MM.1S (cell line): ENCODE measurements around the gene PLXNB1.

Source experiments
- DNase-seq: peaks from one replicate; pipeline ENCODE4 v3.0.0-alpha.2; 2015
- H2AFZ ChIP-seq: fragments of 300-600 bp; sonication (generic); 2 replicates; pipeline ENCODE4 v1.6.0; 2016; ENCODE audit warnings: antibody characterized with exemption, low read length
- H3F3A ChIP-seq: fragments of 300-600 bp; sonication (generic); 2 replicates; pipeline ENCODE4 v1.6.1; 2016; ENCODE audit warnings: mild to moderate bottlenecking, antibody characterized with exemption, low read length, moderate library complexity, mixed read lengths; ENCODE audit not compliant: insufficient read depth
- H3K27ac ChIP-seq: fragments of 300-600 bp; sonication (generic); 2 replicates; pipeline ENCODE4 v1.5.1; 2016; ENCODE audit warnings: mild to moderate bottlenecking, low read length
- H3K27me3 ChIP-seq: fragments of 300-600 bp; sonication (generic); replicated peaks from 2 replicates; pipeline ENCODE4 v1.6.0; 2016; ENCODE audit warnings: low read length; ENCODE audit not compliant: insufficient read depth
- H3K36me3 ChIP-seq: fragments of 300-600 bp; sonication (generic); replicated peaks from 2 replicates; pipeline ENCODE4 v1.6.1; 2016; ENCODE audit warnings: mild to moderate bottlenecking, low read length, mixed read lengths; ENCODE audit not compliant: insufficient read depth
- H3K4me1 ChIP-seq: fragments of 300-600 bp; sonication (generic); 2 replicates; pipeline ENCODE4 v1.6.1; 2016; ENCODE audit warnings: low read length, mixed read lengths
- H3K4me2 ChIP-seq: fragments of 300-600 bp; sonication (generic); 2 replicates; pipeline ENCODE4 v1.6.0; 2016; ENCODE audit warnings: low read depth, low read length
- H3K4me3 ChIP-seq: fragments of 300-600 bp; sonication (generic); 2 replicates; pipeline ENCODE4 v1.5.1; 2016; ENCODE audit warnings: low read length, mixed read lengths
- H3K79me2 ChIP-seq: fragments of 300-600 bp; sonication (generic); 2 replicates; pipeline ENCODE4 v1.6.1; 2016; ENCODE audit warnings: mixed run types, low read length, mixed read lengths
- H3K9ac ChIP-seq: fragments of 300-600 bp; sonication (generic); 2 replicates; pipeline ENCODE4 v1.6.1; 2016; ENCODE audit warnings: low read length, mixed read lengths
- H3K9me2 ChIP-seq: fragments of 300-600 bp; sonication (generic); replicated peaks from 2 replicates; pipeline ENCODE4 v1.6.1; 2016; ENCODE audit warnings: mild to moderate bottlenecking, low read length, mixed read lengths; ENCODE audit not compliant: insufficient read depth
- H3K9me3 ChIP-seq: fragments of 300-600 bp; sonication (generic); replicated peaks from 2 replicates; pipeline ENCODE4 v1.6.1; 2016; ENCODE audit warnings: mild to moderate bottlenecking, low read length, mixed read lengths; ENCODE audit not compliant: insufficient read depth
- H4K20me1 ChIP-seq: fragments of 300-600 bp; sonication (generic); 2 replicates; pipeline ENCODE4 v1.6.1; 2016; ENCODE audit warnings: mild to moderate bottlenecking, low read length, moderate library complexity, mixed read lengths; ENCODE audit not compliant: insufficient read depth
- EZH2 ChIP-seq: fragments of 300-600 bp; sonication (generic); optimal IDR thresholded peaks from 2 replicates; pipeline ENCODE3; 2017; ENCODE audit warnings: low read depth, mild to moderate bottlenecking, antibody characterized with exemption, low read length, mixed read lengths
- EZH2phosphoT487 ChIP-seq: fragments of 300-600 bp; sonication (generic); IDR thresholded peaks from 2 replicates; pipeline ENCODE4 v1.6.1; 2018; ENCODE audit warnings: antibody characterized with exemption, low read length
- TF ChIP-seq, protein P1 (sequence below): fragments of 300-600 bp; sonication (generic); IDR thresholded peaks from 2 replicates; pipeline ENCODE4 v1.5.1; 2016; ENCODE audit warnings: antibody characterized with exemption, low read length, mixed read lengths

The PLXNB1 gene

DNA sequence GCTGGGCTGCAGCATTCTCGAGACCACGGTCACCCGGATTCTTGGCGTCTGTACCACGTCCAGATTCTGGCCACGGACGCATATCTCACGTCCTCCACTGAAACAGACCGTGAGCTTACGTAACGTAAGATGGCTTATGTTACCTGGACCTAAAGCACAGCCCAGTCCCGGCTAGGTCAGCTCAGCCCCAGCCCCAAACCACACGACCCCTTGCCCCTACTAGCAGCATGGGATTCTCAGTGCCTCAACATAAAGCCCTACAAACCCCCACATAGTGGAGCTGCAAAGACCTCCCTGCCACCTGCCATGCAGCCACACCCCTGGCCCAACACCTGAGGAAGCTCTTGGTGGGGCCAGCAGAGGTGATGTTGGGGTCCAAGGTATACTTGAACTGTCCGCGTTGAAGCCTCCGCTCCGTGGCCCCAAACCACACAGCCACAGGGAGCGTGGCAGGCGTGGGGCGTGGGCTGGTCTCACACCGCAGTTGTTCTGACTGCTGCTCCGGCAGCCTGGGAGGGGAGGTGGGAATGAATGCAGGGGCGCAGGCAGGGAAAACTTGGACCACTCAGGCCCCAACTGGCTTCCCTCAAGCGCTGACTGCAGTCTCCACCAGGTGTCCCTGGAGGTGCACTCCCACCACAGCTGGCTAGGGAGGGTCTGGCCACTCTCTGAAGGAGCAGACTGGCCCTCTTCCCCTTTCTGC lies 14.5 kb downstream of the PLXNB1 start:
- Histone ChIP-seq H3K9me2 (no peaks in the 10 kb centered on the region), H2AFZ (no peak overlapping the region), H3K27me3 (peaks cover 27% of the 10 kb centered on the region; the same call in 1 of the 2 replicates), H3K4me2 (no peak overlapping the region), H3K4me3 (no peak overlapping the region), H3K4me1 (no peaks in the 10 kb centered on the region), H4K20me1 (no peaks in the 10 kb centered on the region), H3K79me2 (no peaks in the 10 kb centered on the region), H3K9ac (no peak overlapping the region), H3K36me3 (no peaks in the 10 kb centered on the region), H3F3A (no peaks in the 10 kb centered on the region), H3K27ac (no peak overlapping the region), H3K9me3 (no peaks in the 10 kb centered on the region)
- no peak for DNase-seq
- TF ChIP-seq, protein P1, sequence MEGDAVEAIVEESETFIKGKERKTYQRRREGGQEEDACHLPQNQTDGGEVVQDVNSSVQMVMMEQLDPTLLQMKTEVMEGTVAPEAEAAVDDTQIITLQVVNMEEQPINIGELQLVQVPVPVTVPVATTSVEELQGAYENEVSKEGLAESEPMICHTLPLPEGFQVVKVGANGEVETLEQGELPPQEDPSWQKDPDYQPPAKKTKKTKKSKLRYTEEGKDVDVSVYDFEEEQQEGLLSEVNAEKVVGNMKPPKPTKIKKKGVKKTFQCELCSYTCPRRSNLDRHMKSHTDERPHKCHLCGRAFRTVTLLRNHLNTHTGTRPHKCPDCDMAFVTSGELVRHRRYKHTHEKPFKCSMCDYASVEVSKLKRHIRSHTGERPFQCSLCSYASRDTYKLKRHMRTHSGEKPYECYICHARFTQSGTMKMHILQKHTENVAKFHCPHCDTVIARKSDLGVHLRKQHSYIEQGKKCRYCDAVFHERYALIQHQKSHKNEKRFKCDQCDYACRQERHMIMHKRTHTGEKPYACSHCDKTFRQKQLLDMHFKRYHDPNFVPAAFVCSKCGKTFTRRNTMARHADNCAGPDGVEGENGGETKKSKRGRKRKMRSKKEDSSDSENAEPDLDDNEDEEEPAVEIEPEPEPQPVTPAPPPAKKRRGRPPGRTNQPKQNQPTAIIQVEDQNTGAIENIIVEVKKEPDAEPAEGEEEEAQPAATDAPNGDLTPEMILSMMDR = no peak
- TF ChIP-seq EZH2phosphoT487 (no peak), EZH2 (no peak)

DNA sequence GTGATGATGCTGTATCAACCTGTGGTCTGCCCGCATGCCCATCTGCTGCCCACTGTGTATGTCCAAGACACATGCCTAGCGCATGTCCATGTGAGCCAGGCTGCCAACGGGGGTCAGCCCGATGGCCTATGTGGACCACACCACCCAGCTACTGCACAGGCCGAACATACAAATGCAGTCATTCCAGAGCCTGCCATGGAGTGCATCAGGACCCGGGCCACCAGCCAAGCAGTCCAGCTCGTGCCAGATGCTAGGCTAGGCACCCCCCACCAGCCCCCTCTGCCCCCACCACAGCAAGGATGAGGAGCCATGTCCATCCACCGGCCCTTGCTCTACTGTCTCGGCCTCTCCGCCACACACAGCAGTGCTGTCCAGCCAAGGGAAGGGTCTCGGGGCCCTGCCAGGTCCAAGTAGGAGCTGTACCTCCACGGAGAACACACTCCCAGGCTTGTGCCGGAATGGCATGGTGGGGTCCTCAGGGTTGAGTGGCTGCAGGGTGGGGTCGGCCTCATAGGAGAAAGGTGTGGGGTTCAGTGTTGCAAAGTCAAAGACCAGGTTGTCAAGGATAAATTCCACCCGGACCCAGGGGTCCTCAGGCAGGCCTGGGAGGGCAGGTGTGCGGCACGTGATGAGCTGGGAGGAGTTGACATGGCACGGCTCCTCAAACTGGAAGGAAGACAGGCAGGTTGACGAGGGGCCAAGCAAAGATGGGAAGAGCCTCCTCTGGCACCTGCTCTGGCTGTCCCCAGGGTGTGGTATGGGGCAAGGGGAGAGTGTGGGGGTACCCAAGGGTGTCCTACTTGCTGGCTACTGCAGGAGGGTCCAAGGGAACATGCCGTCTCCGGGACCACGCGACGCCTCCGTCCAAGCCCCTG lies 15.3 kb downstream of the PLXNB1 start:
- Histone ChIP-seq H3K4me1 (no peaks in the 10 kb centered on the region), H3K9me2 (no peaks in the 10 kb centered on the region), H4K20me1 (no peaks in the 10 kb centered on the region), H3K27me3 (peaks cover 26% of the 10 kb centered on the region; the same call in 1 of the 2 replicates), H3K9me3 (no peaks in the 10 kb centered on the region), H3K4me3 (no peak overlapping the region), H3K27ac (no peak overlapping the region), H2AFZ (no peak overlapping the region), H3K9ac (no peak overlapping the region), H3K79me2 (no peaks in the 10 kb centered on the region), H3K36me3 (no peaks in the 10 kb centered on the region), H3F3A (no peaks in the 10 kb centered on the region), H3K4me2 (no peak overlapping the region)
- DNase-seq = no peak
- TF ChIP-seq EZH2 (no peak), EZH2phosphoT487 (no peak)
- TF ChIP-seq, protein P1 = no peak

DNA sequence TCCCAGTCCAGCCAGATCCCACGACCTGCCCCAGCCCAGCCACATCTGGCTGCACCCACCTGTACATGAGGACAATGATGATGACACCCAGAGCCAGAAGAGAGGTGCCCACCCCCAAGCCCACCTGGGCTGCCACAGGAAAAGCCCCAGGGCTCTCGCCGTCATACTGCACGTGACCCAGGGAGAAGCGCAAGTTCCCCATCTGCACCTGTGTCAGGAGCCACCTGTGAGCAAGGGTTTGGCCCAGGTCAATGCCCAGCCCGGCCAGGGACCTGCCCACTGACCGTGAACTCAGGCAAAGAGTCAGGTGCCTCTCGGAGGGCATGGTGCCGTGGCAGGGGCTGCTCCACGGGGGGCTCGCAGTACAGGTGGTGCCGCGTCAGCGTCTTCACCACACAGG lies 16.3 kb downstream of the PLXNB1 start:
- Histone ChIP-seq H3K4me2 (no peak overlapping the region), H3K79me2 (no peaks in the 10 kb centered on the region), H3K27ac (no peak overlapping the region), H4K20me1 (no peaks in the 10 kb centered on the region), H3K27me3 (peaks cover 22% of the 10 kb centered on the region; the same call in 1 of the 2 replicates), H3F3A (no peaks in the 10 kb centered on the region), H3K9me3 (no peaks in the 10 kb centered on the region), H3K9ac (no peak overlapping the region), H3K9me2 (no peaks in the 10 kb centered on the region), H3K36me3 (no peaks in the 10 kb centered on the region), H3K4me1 (no peaks in the 10 kb centered on the region), H3K4me3 (no peak overlapping the region), H2AFZ (no peak overlapping the region)
- TF ChIP-seq, protein P1 = no peak
- TF ChIP-seq EZH2phosphoT487 (no peak), EZH2 (no peak)
- DNase-seq = no peak
